Measurements from ENCODE around the gene PPP1R37.

- TF ChIP-seq CTCF (IDR thresholded peaks at IDR 0.05), result no peak
- no peak for TF ChIP-seq POLR2A (IDR thresholded peaks at IDR 0.05)
Measured at GRCh38 chr19:45103508-45104319, 10.7 kb downstream of the PPP1R37 start.
